Mesenchymal stem cell (in vitro differentiated cells and primary cell): ENCODE measurements around the gene FHIT.
A peak's percentile ranks its signal among the peaks of the same experiment; 100 is the strongest.

Source experiments
- DNase-seq: peaks from one replicate; pipeline ENCODE4 v3.0.0-alpha.2; 2013
- H2AFZ ChIP-seq: one replicate; pipeline ENCODE4 v1.6.1; 2013; ENCODE audit warnings: low read depth, mild to moderate bottlenecking, control low read depth, inconsistent platforms, low read length, moderate library complexity
- H2AK5ac ChIP-seq: 2 replicates; pipeline ENCODE4 v1.6.1; 2013; ENCODE audit warnings: low read length, moderate library complexity, mild to moderate bottlenecking, inconsistent platforms; ENCODE audit not compliant: severe bottlenecking
- H2BK120ac ChIP-seq: one replicate; pipeline ENCODE4 v1.6.1; 2013; ENCODE audit warnings: low read depth, mild to moderate bottlenecking, inconsistent platforms, low read length, moderate library complexity
- H2BK12ac ChIP-seq, 2 experiments: one replicate each; pipeline ENCODE4 v1.6.1; 2013; ENCODE audit warnings: inconsistent platforms in 2 of 2, low read length in 2 of 2, mild to moderate bottlenecking in 2 of 2, moderate library complexity in 2 of 2, control low read depth in 1 of 2
- H2BK15ac ChIP-seq: one replicate; pipeline ENCODE4 v1.6.1; 2013; ENCODE audit warnings: mild to moderate bottlenecking, low read depth, inconsistent platforms; ENCODE audit not compliant: poor library complexity, severe bottlenecking
- H2BK5ac ChIP-seq: 2 replicates; pipeline ENCODE4 v1.6.1; 2013; ENCODE audit warnings: low read depth, mild to moderate bottlenecking, low read length, control low read depth, inconsistent platforms; ENCODE audit not compliant: poor library complexity, severe bottlenecking
- H3K14ac ChIP-seq, 2 experiments: one replicate each; pipeline ENCODE4 v1.6.1; 2013; ENCODE audit warnings: inconsistent platforms in 2 of 2, low read length in 2 of 2, control low read depth in 1 of 2, mild to moderate bottlenecking in 1 of 2, moderate library complexity in 1 of 2
- H3K18ac ChIP-seq, 2 experiments: one replicate each; pipeline ENCODE4 v1.6.1; 2013; ENCODE audit warnings: inconsistent platforms in 2 of 2, low read length in 2 of 2, control low read depth in 1 of 2, low read depth in 1 of 2, mild to moderate bottlenecking in 1 of 2
- H3K23ac ChIP-seq, 2 experiments: one replicate each; pipeline ENCODE4 v1.6.1; 2013; ENCODE audit warnings: inconsistent platforms in 2 of 2, low read length in 2 of 2, mild to moderate bottlenecking in 2 of 2, moderate library complexity in 2 of 2, control low read depth in 1 of 2
- H3K27ac ChIP-seq: 2 replicates; pipeline ENCODE4 v1.5.1; 2013; ENCODE audit warnings: mild to moderate bottlenecking, moderate library complexity, low read length, control low read depth, inconsistent platforms; ENCODE audit not compliant: poor library complexity, severe bottlenecking
- H3K27me3 ChIP-seq, 2 experiments: 2 replicates each; pipeline versions ENCODE4 v1.6.1 to v1.7.0; 2013; ENCODE audit warnings: low read length in 2 of 2, mild to moderate bottlenecking in 2 of 2, moderate library complexity in 2 of 2, control low read depth in 1 of 2, inconsistent platforms in 1 of 2; ENCODE audit not compliant: control insufficient read depth in 1 of 2, insufficient read depth in 1 of 2
- H3K36me3 ChIP-seq, 2 experiments: 2 replicates each; pipeline versions ENCODE4 v1.6.1 to v1.7.0; 2013; ENCODE audit warnings: low read length in 2 of 2, control low read depth in 1 of 2, inconsistent platforms in 1 of 2, low read depth in 1 of 2, mild to moderate bottlenecking in 1 of 2; ENCODE audit not compliant: insufficient read depth in 2 of 2, control insufficient read depth in 1 of 2
- H3K4ac ChIP-seq, 2 experiments: one replicate each; pipeline ENCODE4 v1.6.1; 2013; ENCODE audit warnings: inconsistent platforms in 2 of 2, low read length in 2 of 2, mild to moderate bottlenecking in 2 of 2, moderate library complexity in 2 of 2, control low read depth in 1 of 2, low read depth in 1 of 2
- H3K4me1 ChIP-seq: 2 replicates; pipeline ENCODE4 v1.6.1; 2013; ENCODE audit warnings: low read depth, low read length, control low read depth; ENCODE audit not compliant: control insufficient read depth, insufficient read depth
- H3K4me2 ChIP-seq: 2 replicates; pipeline ENCODE4 v1.6.1; 2013; ENCODE audit warnings: low read length, mild to moderate bottlenecking, inconsistent platforms; ENCODE audit not compliant: poor library complexity, severe bottlenecking
- H3K4me3 ChIP-seq, 2 experiments: 2 replicates each; pipeline versions ENCODE4 v1.5.1 to v1.7.0; 2013; ENCODE audit warnings: low read length in 2 of 2, mild to moderate bottlenecking in 2 of 2, control low read depth in 1 of 2, low read depth in 1 of 2; ENCODE audit not compliant: insufficient read depth in 1 of 2
- H3K79me1 ChIP-seq: replicated peaks from 2 replicates; pipeline ENCODE4 v1.6.1; 2013; ENCODE audit warnings: mild to moderate bottlenecking, control low read depth, low read length, inconsistent platforms; ENCODE audit not compliant: poor library complexity, severe bottlenecking
- H3K9ac ChIP-seq: 2 replicates; pipeline ENCODE4 v1.7.0; 2013; ENCODE audit warnings: mild to moderate bottlenecking, low read length, moderate library complexity
- H3K9me3 ChIP-seq: 2 replicates; pipeline ENCODE4 v1.7.0; 2013; ENCODE audit warnings: mild to moderate bottlenecking, low read length; ENCODE audit not compliant: control insufficient read depth
- H4K8ac ChIP-seq: one replicate; pipeline ENCODE4 v1.6.1; 2013; ENCODE audit warnings: inconsistent platforms, mild to moderate bottlenecking, low read length, moderate library complexity
- H4K91ac ChIP-seq: one replicate; pipeline ENCODE4 v1.6.1; 2013; ENCODE audit warnings: mild to moderate bottlenecking, low read length, inconsistent platforms
- WGBS: methylation state at CpG from one replicate; pipeline ENCODE4 v1.1.7; 2013; ENCODE audit warnings: mixed read lengths; 5-methylcytosine and 5-hydroxymethylcytosine counted together

The FHIT gene

GRCh38 chr3:60757724-60758123 is 493.5 kb downstream of the FHIT start:
- no peak overlapping the region for H2AFZ ChIP-seq

DNA sequence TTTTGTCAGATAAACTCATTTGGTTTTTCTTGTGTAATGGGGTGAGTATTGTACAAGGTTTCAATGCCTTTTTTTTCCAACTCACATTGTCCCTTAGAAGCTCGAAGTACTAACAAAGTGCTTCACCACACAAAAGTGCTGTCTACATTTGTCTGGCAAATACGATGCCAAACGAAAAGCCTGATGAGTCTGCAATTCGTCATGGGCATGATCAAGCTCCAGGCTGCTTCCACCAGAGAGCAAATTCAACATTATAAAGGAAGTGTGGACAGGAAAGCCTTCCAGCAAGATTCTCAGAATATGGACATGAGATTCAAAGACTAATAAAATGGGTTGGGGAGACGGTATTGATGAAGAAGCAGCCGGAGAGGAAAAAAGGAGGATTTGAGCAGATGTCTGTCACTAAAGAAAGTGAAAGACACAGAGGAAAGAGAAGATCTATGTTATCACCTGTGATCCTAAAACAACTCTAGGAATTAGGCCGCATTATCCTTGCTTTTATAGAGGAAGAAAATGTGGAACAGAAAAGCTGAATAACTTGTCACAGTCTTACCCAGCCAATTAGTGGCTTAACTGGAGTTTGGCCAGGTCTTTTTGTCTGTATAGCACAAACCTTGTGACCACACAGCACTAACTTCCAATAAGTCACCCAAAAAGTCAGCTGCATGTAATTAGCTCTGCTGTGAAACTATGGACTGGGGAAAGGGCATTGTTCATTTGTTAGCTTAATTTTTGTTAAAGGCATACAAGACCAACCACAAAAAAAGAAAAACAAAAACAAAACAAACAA is 494.8 kb downstream of the FHIT start:
- Histone ChIP-seq H3K23ac (no peak overlapping the region), H3K9ac (no peak overlapping the region), H2BK120ac (no peak overlapping the region), H3K36me3 (no peaks in the 10 kb centered on the region), H2AK5ac (no peak overlapping the region), H3K27me3 (no peaks in the 10 kb centered on the region), H3K9me3 (no peaks in the 10 kb centered on the region), H3K79me1 (no peaks in the 10 kb centered on the region), H3K18ac (no peak overlapping the region), H2BK5ac (no peak overlapping the region), H2AFZ (no peak overlapping the region), H3K4ac (no peak overlapping the region), H2BK12ac (no peak overlapping the region), H2BK15ac (no peak overlapping the region), H3K4me2 (no peak overlapping the region), H3K4me3 (no peak overlapping the region), H4K91ac (no peak overlapping the region), H3K14ac (no peak overlapping the region), H3K4me1 (no peaks in the 10 kb centered on the region), H3K27ac (no peak overlapping the region), H4K8ac (no peak overlapping the region)
- DNase-seq, result no peak
- 53% methylated on average over 6 of the region's 7 CpGs for WGBS

More at GRCh38 chr3:60757724-60758123, 493.5 kb downstream of the FHIT start:
- Histone ChIP-seq H3K9ac (no peak overlapping the region), H2BK12ac (no peak overlapping the region), H2BK15ac (peak overlapping the region; percentile 13), H3K4me2 (no peak overlapping the region), H3K14ac (no peak overlapping the region), H2AK5ac (no peak overlapping the region), H3K79me1 (no peaks in the 10 kb centered on the region), H3K23ac (no peak overlapping the region), H3K36me3 (no peaks in the 10 kb centered on the region), H3K27me3 (no peaks in the 10 kb centered on the region), H3K18ac (no peak overlapping the region), H3K9me3 (no peaks in the 10 kb centered on the region), H4K91ac (no peak overlapping the region), H3K4me3 (no peak overlapping the region), H3K27ac (no peak overlapping the region), H2BK120ac (no peak overlapping the region), H3K4ac (no peak overlapping the region), H2BK5ac (no peak overlapping the region), H4K8ac (no peak overlapping the region), H3K4me1 (no peaks in the 10 kb centered on the region)
- 83% methylated on average over 4 of the region's 6 CpGs for WGBS
- DNase-seq, result no peak

- no peak for DNase-seq
- WGBS, result 35% methylated on average over 3 of the region's 3 CpGs
Measured at GRCh38 chr3:60755094-60755493, 496.2 kb downstream of the FHIT start.

GRCh38 chr3:60754617-60755016 is 496.6 kb downstream of the FHIT start:
- Histone ChIP-seq H2BK15ac (no peak overlapping the region), H3K79me1 (no peaks in the 10 kb centered on the region), H3K27ac (no peak overlapping the region), H3K9ac (no peak overlapping the region), H3K4me1 (no peaks in the 10 kb centered on the region), H2BK5ac (no peak overlapping the region), H4K8ac (no peak overlapping the region), H3K27me3 (no peaks in the 10 kb centered on the region), H3K4me2 (no peak overlapping the region), H3K36me3 (no peaks in the 10 kb centered on the region), H3K18ac (no peak overlapping the region), H2BK120ac (no peak overlapping the region), H2AFZ (no peak overlapping the region), H3K4ac (no peak overlapping the region), H3K23ac (no peak overlapping the region), H3K4me3 (no peak overlapping the region), H4K91ac (no peak overlapping the region), H2AK5ac (no peak overlapping the region), H3K9me3 (peaks cover 5% of the 10 kb centered on the region), H2BK12ac (no peak overlapping the region), H3K14ac (no peak overlapping the region)
- 88% methylated on average over 1 of the region's 1 CpG for WGBS
- DNase-seq, result no peak

More at GRCh38 chr3:60755094-60755493, 496.2 kb downstream of the FHIT start:
- Histone ChIP-seq H2BK120ac (no peak overlapping the region), H3K27ac (no peak overlapping the region), H4K8ac (no peak overlapping the region), H3K4me2 (no peak overlapping the region), H2BK12ac (no peak overlapping the region), H2AK5ac (no peak overlapping the region), H3K4ac (no peak overlapping the region), H4K91ac (no peak overlapping the region), H2AFZ (no peak overlapping the region), H3K79me1 (no peaks in the 10 kb centered on the region), H3K9me3 (peaks cover 5% of the 10 kb centered on the region), H3K4me3 (no peak overlapping the region), H3K27me3 (no peaks in the 10 kb centered on the region), H3K9ac (no peak overlapping the region), H3K18ac (no peak overlapping the region), H2BK15ac (no peak overlapping the region), H2BK5ac (no peak overlapping the region), H3K23ac (no peak overlapping the region), H3K36me3 (no peaks in the 10 kb centered on the region), H3K14ac (no peak overlapping the region), H3K4me1 (no peaks in the 10 kb centered on the region)
